A549 treated with RU486 at 1 μM for 4 hours (cell line): ENCODE results near the gene ANKRD6. TPM values are rescaled to one million over a fixed set of nuclear protein-coding genes. Genes with fewer than 3 reads are reported as not detected.

Experiments used
- total RNA-seq: library from RNA; stranded (reverse); fragments of 200-300 nt; extraction: Qiagen RNA extraction; gene quantifications from 5 replicates; pipeline ENCODE4 v1.2.3, GENCODE V29; 2022; ENCODE audit warnings: low read depth

Gene ANKRD6
- total RNA-seq = 1.4 to 2.2 TPM (median 1.8 TPM) in 5 replicates

GRCh38 chr6:89432875-89433251 is at the start of gene ANKRD6:
TSS of gene ANKRD6 (plus strand) at chr6:89433152. CDS start at chr6:89566977, 133,825 bp downstream.

GRCh38 chr6:89412071-89413005 is 20.6 kb upstream of the ANKRD6 start, which contains the start of gene RRAGD:
TSS of gene RRAGD (minus strand) at chr6:89412273. CDS start at chr6:89411993, 280 bp downstream.

GRCh38 chr6:89638320-89639195 is 205.6 kb downstream of the ANKRD6 start, which contains the start of gene LYRM2:
TSS of gene LYRM2 (minus strand) at chr6:89638747. CDS start at chr6:89638716, 31 bp downstream.

Other genes starting within 250 kb of the ANKRD6 start
- gene GABRR1, start 215.8 kb upstream of the ANKRD6 start, total RNA-seq = not detected in 5 replicates
- not detected in 5 replicates for gene GABRR2, start 117.9 kb upstream of the ANKRD6 start, total RNA-seq
- 10.7 to 17.8 TPM (median 14.8 TPM) in 5 replicates for gene UBE2J1, start 80.4 kb upstream of the ANKRD6 start, total RNA-seq
- gene RRAGD, start 20.9 kb upstream of the ANKRD6 start, total RNA-seq = 3.3 to 5.2 TPM (median 4.2 TPM) in 5 replicates
- gene LYRM2, start 205.6 kb downstream of the ANKRD6 start, total RNA-seq = 25.1 to 38.1 TPM (median 32.9 TPM) in 5 replicates